ENCODE data around the gene SLC25A48.

DNA sequence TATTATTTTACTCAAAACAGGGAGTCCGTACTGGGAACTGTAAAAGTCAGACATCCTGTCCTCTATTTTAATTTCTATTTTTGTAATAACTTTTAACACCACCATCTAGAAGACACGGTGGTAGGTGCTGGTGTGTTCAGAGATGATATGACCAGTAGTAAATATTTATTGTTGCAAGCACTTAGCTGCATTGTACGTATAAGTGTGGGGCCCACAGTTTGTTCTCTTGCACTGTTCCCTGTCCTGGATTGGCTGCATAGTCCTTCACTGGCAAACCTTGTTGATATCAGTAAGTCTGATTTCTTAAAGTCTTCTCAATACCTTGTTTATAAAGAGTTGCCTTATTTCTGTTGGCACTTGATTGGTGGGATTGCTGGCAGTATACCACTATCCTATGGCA is 85.7 kb downstream of the SLC25A48 start:
- TF ChIP-seq, protein P1, sequence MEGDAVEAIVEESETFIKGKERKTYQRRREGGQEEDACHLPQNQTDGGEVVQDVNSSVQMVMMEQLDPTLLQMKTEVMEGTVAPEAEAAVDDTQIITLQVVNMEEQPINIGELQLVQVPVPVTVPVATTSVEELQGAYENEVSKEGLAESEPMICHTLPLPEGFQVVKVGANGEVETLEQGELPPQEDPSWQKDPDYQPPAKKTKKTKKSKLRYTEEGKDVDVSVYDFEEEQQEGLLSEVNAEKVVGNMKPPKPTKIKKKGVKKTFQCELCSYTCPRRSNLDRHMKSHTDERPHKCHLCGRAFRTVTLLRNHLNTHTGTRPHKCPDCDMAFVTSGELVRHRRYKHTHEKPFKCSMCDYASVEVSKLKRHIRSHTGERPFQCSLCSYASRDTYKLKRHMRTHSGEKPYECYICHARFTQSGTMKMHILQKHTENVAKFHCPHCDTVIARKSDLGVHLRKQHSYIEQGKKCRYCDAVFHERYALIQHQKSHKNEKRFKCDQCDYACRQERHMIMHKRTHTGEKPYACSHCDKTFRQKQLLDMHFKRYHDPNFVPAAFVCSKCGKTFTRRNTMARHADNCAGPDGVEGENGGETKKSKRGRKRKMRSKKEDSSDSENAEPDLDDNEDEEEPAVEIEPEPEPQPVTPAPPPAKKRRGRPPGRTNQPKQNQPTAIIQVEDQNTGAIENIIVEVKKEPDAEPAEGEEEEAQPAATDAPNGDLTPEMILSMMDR (IDR thresholded peaks at IDR 0.05): no peak
- TF ChIP-seq POLR2A (IDR thresholded peaks at IDR 0.05): no peak
